ENCODE data around the gene KIF4A. TPM values are rescaled to one million over a fixed set of nuclear protein-coding genes. Genes with fewer than 3 reads are reported as not detected.

The KIF4A gene
- total RNA-seq, 4 donors from 2014 or later = 1.3 to 4.4 (median 1.4) TPM; not detected in 1

- Histone ChIP-seq H3K4me1 (peaks cover 0 to 7% (median 4%) of the 10 kb centered on the region in 4 donors), H3K36me3 (no peaks in the 10 kb centered on the region), H3K4me3 (peak overlapping the region in 3 of 4 donors; percentile 43 to 72 (median 56)), H3K9me3 (no peaks in the 10 kb centered on the region), H3K27ac (peak overlapping the region; percentile 57 to 87 (median 83)), H3K27me3 (no peaks in the 10 kb centered on the region)
- no peak for DNase-seq
- intact Hi-C loops (cut with DNase I; ENCODE audit: low total_unique reads) = loop anchor here (5.0 kb wide), 1 partner anchor 1147 kb away; no protein-coding TSS in a partner anchor
- TF ChIP-seq POLR2A (IDR thresholded peaks at IDR 0.05) = no peak
- no peak for TF ChIP-seq POLR2AphosphoS5 (IDR thresholded peaks at IDR 0.05)
- TF ChIP-seq EP300 (IDR thresholded peaks at IDR 0.05; ENCODE audit: low read depth) = no peak
- TF ChIP-seq CTCF (IDR thresholded peaks at IDR 0.05) = no peak
- WGBS, 2 donors (ENCODE audit: low coverage in 1 of 2) = 55% methylated on average over 17 of the region's 17 CpGs; no CpG with 5 or more reads in 1 of the 2 donors
- in situ Hi-C loops (cut with MboI; ENCODE audit: low pct_ligation_motif_present in 1 of 4, low pct_unique_long_range_greater_than_20kb in 1 of 4, low sequenced_read_pairs in 3 of 4) = no loop called here
Measured at GRCh38 chrX:70434914-70435586, 145.1 kb downstream of the KIF4A start.

- Histone ChIP-seq H3K4me3 (no peak overlapping the region), H3K36me3 (no peaks in the 10 kb centered on the region), H3K27me3 (no peaks in the 10 kb centered on the region), H3K9me3 (no peaks in the 10 kb centered on the region), H3K27ac (no peak overlapping the region), H3K4me1 (peaks cover 0 to 7% (median 4%) of the 10 kb centered on the region in 4 donors)
- intact Hi-C loops (cut with DNase I; ENCODE audit: low total_unique reads) = no loop called here
- DNase-seq = no peak
- in situ Hi-C loops (cut with MboI; ENCODE audit: low pct_ligation_motif_present in 1 of 4, low pct_unique_long_range_greater_than_20kb in 1 of 4, low sequenced_read_pairs in 3 of 4) = no loop called here
- TF ChIP-seq EP300 (IDR thresholded peaks at IDR 0.05; ENCODE audit: low read depth) (no peak), POLR2AphosphoS5 (IDR thresholded peaks at IDR 0.05) (no peak), CTCF (IDR thresholded peaks at IDR 0.05) (no peak), POLR2A (IDR thresholded peaks at IDR 0.05) (no peak)
- WGBS, 2 donors (ENCODE audit: low coverage in 1 of 2) = 58% methylated on average over 16 of the region's 16 CpGs; no CpG with 5 or more reads in 1 of the 2 donors
Measured at GRCh38 chrX:70436343-70436742, 146.4 kb downstream of the KIF4A start.

- Histone ChIP-seq H3K4me3 (no peak overlapping the region), H3K9me3 (no peaks in the 10 kb centered on the region), H3K36me3 (no peaks in the 10 kb centered on the region), H3K4me1 (peaks cover 0 to 7% (median 4%) of the 10 kb centered on the region in 4 donors), H3K27me3 (no peaks in the 10 kb centered on the region), H3K27ac (no peak overlapping the region)
- intact Hi-C loops (cut with DNase I; ENCODE audit: low total_unique reads) (no loop called here), in situ Hi-C loops (cut with MboI; ENCODE audit: low pct_ligation_motif_present in 1 of 4, low pct_unique_long_range_greater_than_20kb in 1 of 4, low sequenced_read_pairs in 3 of 4) (no loop called here)
- DNase-seq = no peak
- TF ChIP-seq EP300 (IDR thresholded peaks at IDR 0.05; ENCODE audit: low read depth) (no peak), POLR2A (IDR thresholded peaks at IDR 0.05) (no peak), POLR2AphosphoS5 (IDR thresholded peaks at IDR 0.05) (no peak), CTCF (IDR thresholded peaks at IDR 0.05) (no peak)
- 35% methylated on average over 2 of the region's 2 CpGs; no CpG with 5 or more reads in 1 of the 2 donors for WGBS, 2 donors (ENCODE audit: low coverage in 1 of 2)
Measured at GRCh38 chrX:70437011-70437410, 147.1 kb downstream of the KIF4A start.

GRCh38 chrX:70437921-70438665, 148.2 kb downstream of the KIF4A start:
- DNase-seq = no peak
- H3K27me3 ChIP-seq = no peaks in the 10 kb centered on the region
- no peak overlapping the region for H3K4me3 ChIP-seq
- 67 to 74% methylated on average over 2 to 8 of the region's 8 CpGs for WGBS, 2 donors (ENCODE audit: low coverage in 1 of 2)
- TF ChIP-seq EP300 (IDR thresholded peaks at IDR 0.05; ENCODE audit: low read depth) (no peak), POLR2A (IDR thresholded peaks at IDR 0.05) (no peak)
- H3K36me3 ChIP-seq = no peaks in the 10 kb centered on the region
- H3K9me3 ChIP-seq = no peaks in the 10 kb centered on the region
- no peak overlapping the region for H3K27ac ChIP-seq
- intact Hi-C loops (cut with DNase I; ENCODE audit: low total_unique reads) (no loop called here), in situ Hi-C loops (cut with MboI; ENCODE audit: low pct_ligation_motif_present in 1 of 4, low pct_unique_long_range_greater_than_20kb in 1 of 4, low sequenced_read_pairs in 3 of 4) (no loop called here)
- H3K4me1 ChIP-seq = peaks cover 0 to 7% (median 4%) of the 10 kb centered on the region in 4 donors
